Testis (tissue), 3 donors: ENCODE results near the gene RSPH10B2. TPM values are rescaled to one million over a fixed set of nuclear protein-coding genes. Genes with fewer than 3 reads are reported as not detected.
A peak's percentile ranks its signal among the peaks of the same experiment; 100 is the strongest.
"Not testable (repeated sequence)": the region's sequence is repeated elsewhere in the genome, so short reads cannot be mapped to it uniquely, and the experiment has no call there.

Source experiments
- DNase-seq: peaks from one replicate; pipeline ENCODE4 v3.0.0-alpha.2; 2019
- H3K27ac ChIP-seq, 2 donors: fragments of 200-600 bp; sonication (generic); one replicate each; pipeline ENCODE4 v1.5.1; 2019
- H3K27me3 ChIP-seq: fragments of 200-600 bp; sonication (generic); one replicate; pipeline ENCODE4 v1.5.1; 2019
- H3K36me3 ChIP-seq: fragments of 200-600 bp; sonication (generic); one replicate; pipeline ENCODE4 v1.5.1; 2017; ENCODE audit warnings: low read depth; ENCODE audit errors: missing control alignments
- H3K4me1 ChIP-seq: fragments of 200-600 bp; sonication (generic); one replicate; pipeline ENCODE4 v1.5.1; 2019
- H3K4me3 ChIP-seq, 2 donors: fragments of 200-600 bp; sonication (generic); one replicate each; pipeline ENCODE4 v1.5.1; 2017 to 2019
- H3K9me3 ChIP-seq: fragments of 200-600 bp; sonication (generic); one replicate; pipeline ENCODE4 v1.5.1; 2017
- POLR2A ChIP-seq: fragments of 450-650 bp; IDR thresholded peaks from one replicate; pipeline ENCODE4 v1.6.1; 2017; ENCODE audit warnings: antibody characterized with exemption, mild to moderate bottlenecking, moderate library complexity
- WGBS, 2 donors: methylation state at CpG; one replicate each; pipeline ENCODE4 v1.1.5; 2018; 5-methylcytosine and 5-hydroxymethylcytosine counted together
- intact Hi-C: fragments of 100-400 bp; cut with DNase I; formaldehyde crosslinking; loops from one replicate; pipeline ENCODE4 v1.15.1; 2023; ENCODE audit warnings: low total_unique reads
- polyA plus RNA-seq: library from polyadenylated mRNA; stranded (reverse); fragments of 350-450 nt; fragmentation: Illumina TruSeq; extraction: RNeasy Lipid Tissue Mini Kit (QIAGEN cat#74804); gene quantifications from one replicate; pipeline ENCODE4 v1.2.3, GENCODE V29; 2014; ENCODE audit warnings: low read depth, low replicate concordance; ENCODE audit not compliant: insufficient read depth
- total RNA-seq, 2 donors: library from RNA; depleted of rRNA; stranded (reverse); fragments of >200 nt; gene quantifications; one replicate each; pipeline ENCODE4 v1.2.3, GENCODE V29; 2016
- TF ChIP-seq, protein P1 (sequence below), 3 experiments: fragments of 450-650 bp in 2 of 3; fragments of 200-600 bp in 1 of 3; sonication (generic) in 1 of 3; IDR thresholded peaks; one replicate each; pipeline ENCODE4 v1.5.1; 2016 to 2019; ENCODE audit warnings: antibody characterized with exemption in 3 of 3, mild to moderate bottlenecking in 2 of 3, moderate library complexity in 1 of 3

RSPH10B2 gene
- total and polyA plus RNA-seq, 3 donors from 2014 or later, result 24.3 to 61.3 (median 55.8) TPM

- intact Hi-C loops, result no loop called here
- Histone ChIP-seq H3K27me3 (no peaks in the 10 kb centered on the region), H3K27ac (no peak overlapping the region), H3K9me3 (no peaks in the 10 kb centered on the region), H3K4me1 (peaks cover 4% of the 10 kb centered on the region), H3K4me3 (no peak overlapping the region), H3K36me3 (no peaks in the 10 kb centered on the region)
- 57 to 70% methylated on average over 3 of the region's 3 CpGs for whole genome bisulfite sequencing, 2 donors
- TF ChIP-seq POLR2A, result no peak
- TF ChIP-seq, protein P1, sequence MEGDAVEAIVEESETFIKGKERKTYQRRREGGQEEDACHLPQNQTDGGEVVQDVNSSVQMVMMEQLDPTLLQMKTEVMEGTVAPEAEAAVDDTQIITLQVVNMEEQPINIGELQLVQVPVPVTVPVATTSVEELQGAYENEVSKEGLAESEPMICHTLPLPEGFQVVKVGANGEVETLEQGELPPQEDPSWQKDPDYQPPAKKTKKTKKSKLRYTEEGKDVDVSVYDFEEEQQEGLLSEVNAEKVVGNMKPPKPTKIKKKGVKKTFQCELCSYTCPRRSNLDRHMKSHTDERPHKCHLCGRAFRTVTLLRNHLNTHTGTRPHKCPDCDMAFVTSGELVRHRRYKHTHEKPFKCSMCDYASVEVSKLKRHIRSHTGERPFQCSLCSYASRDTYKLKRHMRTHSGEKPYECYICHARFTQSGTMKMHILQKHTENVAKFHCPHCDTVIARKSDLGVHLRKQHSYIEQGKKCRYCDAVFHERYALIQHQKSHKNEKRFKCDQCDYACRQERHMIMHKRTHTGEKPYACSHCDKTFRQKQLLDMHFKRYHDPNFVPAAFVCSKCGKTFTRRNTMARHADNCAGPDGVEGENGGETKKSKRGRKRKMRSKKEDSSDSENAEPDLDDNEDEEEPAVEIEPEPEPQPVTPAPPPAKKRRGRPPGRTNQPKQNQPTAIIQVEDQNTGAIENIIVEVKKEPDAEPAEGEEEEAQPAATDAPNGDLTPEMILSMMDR (IDR thresholded peaks at IDR 0.05), result no peak
- no peak for DNase-seq
These were observed 26.2 kb upstream of the RSPH10B2 start for GRCh38 chr7:6727663-6728062.

GRCh38 chr7:6728893-6729491, 24.9 kb upstream of the RSPH10B2 start:
- H3K27me3 ChIP-seq, H3K36me3 ChIP-seq, H3K9me3 ChIP-seq, DNase-seq, H3K4me1 ChIP-seq, intact Hi-C loops: not testable (repeated sequence)
- 38 to 50% methylated on average over 29 of the region's 29 CpGs for WGBS, 2 donors
- peak overlapping the region; percentile 86 to 89 for H3K27ac ChIP-seq
- peak overlapping the region; percentile 89 to 97 for H3K4me3 ChIP-seq

- H3K4me3 ChIP-seq, result peak overlapping the region; percentile 89 to 97
- WGBS, 2 donors, result 1 to 2% methylated on average over 17 to 60 of the region's 66 CpGs
- no peaks in the 10 kb centered on the region for H3K27me3 ChIP-seq
- intact Hi-C loops, result no loop called here
- H3K9me3 ChIP-seq, result no peaks in the 10 kb centered on the region
- H3K27ac ChIP-seq, result peak overlapping the region; percentile 86 to 89
- no peaks in the 10 kb centered on the region for H3K36me3 ChIP-seq
- TF ChIP-seq, protein P1 (IDR thresholded peaks at IDR 0.05), result no peak
- TF ChIP-seq POLR2A, result no peak
- DNase-seq, result peak; percentile 95
- H3K4me1 ChIP-seq, result peaks cover 4% of the 10 kb centered on the region
These were observed 24.2 kb upstream of the RSPH10B2 start for GRCh38 chr7:6729492-6730342.

GRCh38 chr7:6730343-6730633, 23.6 kb upstream of the RSPH10B2 start:
- peak; percentile 83 for DNase-seq
- H3K9me3 ChIP-seq, result no peaks in the 10 kb centered on the region
- H3K27ac ChIP-seq, result peak overlapping the region; percentile 86 to 89
- H3K27me3 ChIP-seq, result no peaks in the 10 kb centered on the region
- WGBS, 2 donors, result 0 to 1% methylated on average over 16 to 18 of the region's 18 CpGs
- no peaks in the 10 kb centered on the region for H3K36me3 ChIP-seq
- intact Hi-C loops, result no loop called here
- peak overlapping the region; percentile 89 to 97 for H3K4me3 ChIP-seq
- peaks cover 4% of the 10 kb centered on the region for H3K4me1 ChIP-seq
- TF ChIP-seq, protein P1 (IDR thresholded peaks at IDR 0.05), result no peak
- no peak for TF ChIP-seq POLR2A

DNA sequence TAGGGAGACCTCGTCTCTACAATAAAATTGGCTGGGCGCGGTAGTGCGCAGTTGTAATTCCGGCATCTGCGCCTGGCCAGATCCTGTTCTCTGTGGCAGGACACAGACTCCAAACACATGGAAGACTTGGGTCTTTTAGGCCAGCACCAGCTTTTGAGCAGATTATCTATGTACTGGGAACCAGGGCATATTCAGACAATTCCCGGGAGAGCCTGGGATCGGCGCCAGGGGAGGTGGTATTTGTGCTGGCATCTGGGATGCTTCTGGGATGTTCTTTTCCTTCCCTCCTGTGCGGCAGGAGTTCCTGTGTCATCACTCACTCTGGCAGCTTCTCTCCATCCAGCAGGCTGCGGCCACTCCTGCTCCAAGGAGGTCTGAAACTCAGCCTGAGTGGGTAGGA, 15.5 kb upstream of the RSPH10B2 start:
- H3K4me1 ChIP-seq, H3K9me3 ChIP-seq, H3K36me3 ChIP-seq, H3K27me3 ChIP-seq, intact Hi-C loops, DNase-seq, H3K27ac ChIP-seq, H3K4me3 ChIP-seq: not testable (repeated sequence)
- WGBS, 2 donors, result 92% methylated on average over 9 of the region's 11 CpGs; no CpG with 5 or more reads in 1 of the 2 donors

DNA sequence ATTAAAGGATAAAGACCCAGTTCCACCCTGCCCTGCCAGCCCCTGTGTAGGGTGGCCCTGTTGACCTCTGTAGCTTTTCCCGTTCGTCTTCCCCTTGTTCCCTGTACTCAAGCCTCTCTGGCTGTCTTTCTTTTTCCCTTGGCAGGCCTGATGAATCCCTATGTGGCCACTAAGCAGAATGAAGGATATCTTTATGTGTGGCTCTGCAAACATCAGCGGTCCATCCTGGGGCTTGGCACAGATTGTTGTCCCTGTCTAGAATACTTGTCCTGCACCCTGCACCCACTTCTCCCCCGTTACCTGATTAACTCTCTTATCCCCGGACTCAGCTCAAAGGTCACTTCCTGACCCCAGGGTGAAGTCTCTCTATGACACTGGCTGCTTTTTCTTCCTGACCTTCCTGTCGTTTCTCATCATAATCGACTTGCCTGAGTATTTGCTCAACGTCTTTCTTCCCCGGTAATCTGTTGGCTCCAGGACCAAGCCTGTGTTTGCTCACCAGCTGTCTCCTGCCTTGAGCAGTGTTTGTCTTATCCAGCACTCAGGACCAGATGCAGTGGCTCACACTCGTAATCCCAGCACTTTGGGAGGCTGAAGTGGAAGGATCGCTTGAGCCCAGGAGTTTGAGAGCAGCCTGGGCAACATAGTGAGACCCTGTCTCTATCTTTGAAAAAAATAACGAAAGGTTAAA, 9.3 kb upstream of the RSPH10B2 start:
- H3K27me3 ChIP-seq, intact Hi-C loops, H3K4me1 ChIP-seq, H3K4me3 ChIP-seq, H3K9me3 ChIP-seq, DNase-seq, H3K36me3 ChIP-seq, H3K27ac ChIP-seq: not testable (repeated sequence)
- 65 to 82% methylated on average over 2 of the region's 12 CpGs for WGBS, 2 donors

- H3K9me3 ChIP-seq, H3K36me3 ChIP-seq, H3K27me3 ChIP-seq, intact Hi-C loops, H3K4me3 ChIP-seq, H3K4me1 ChIP-seq, H3K27ac ChIP-seq, DNase-seq: not testable (repeated sequence)
- WGBS, 2 donors, result 75 to 90% methylated on average over 6 to 7 of the region's 12 CpGs
These were observed 4.6 kb upstream of the RSPH10B2 start for GRCh38 chr7:6749335-6749734.

- H3K4me3 ChIP-seq, DNase-seq, H3K27me3 ChIP-seq, intact Hi-C loops, H3K4me1 ChIP-seq, H3K36me3 ChIP-seq, H3K9me3 ChIP-seq, H3K27ac ChIP-seq: not testable (repeated sequence)
- WGBS, 2 donors, result 99 to 100% methylated on average over 5 to 6 of the region's 6 CpGs
These were observed 3.7 kb upstream of the RSPH10B2 start for GRCh38 chr7:6750173-6750572.

DNA sequence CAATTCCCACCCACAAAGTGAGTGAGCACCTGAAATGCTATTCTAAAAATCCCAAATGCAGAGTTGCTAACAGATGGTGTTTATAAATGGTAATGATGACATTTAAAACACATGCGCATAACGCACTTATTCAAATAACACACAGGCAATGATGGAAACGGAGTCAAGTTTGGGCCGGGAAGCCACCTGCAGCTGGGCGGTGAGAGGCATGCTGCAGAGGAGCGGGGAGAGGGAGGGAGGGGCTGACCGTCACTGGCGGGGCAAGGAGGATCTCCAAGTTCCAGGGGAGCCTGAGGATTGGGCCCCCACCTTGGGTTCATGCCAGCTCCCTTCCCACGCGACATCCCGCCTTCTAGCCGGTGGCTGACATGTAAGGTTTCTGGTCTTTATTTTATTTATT, 7.3 kb downstream of the RSPH10B2 start:
- H3K36me3 ChIP-seq, intact Hi-C loops, H3K9me3 ChIP-seq, H3K27me3 ChIP-seq, H3K4me3 ChIP-seq, H3K27ac ChIP-seq, H3K4me1 ChIP-seq, DNase-seq: not testable (repeated sequence)
- 75 to 77% methylated on average over 2 to 4 of the region's 12 CpGs for WGBS, 2 donors
